ENCODE data around the gene NKAIN1. TPM values are rescaled to one million over a fixed set of nuclear protein-coding genes. Genes with fewer than 3 reads are reported as not detected.
"Not testable (repeated sequence)": the region's sequence is repeated elsewhere in the genome, so short reads cannot be mapped to it uniquely, and the experiment has no call there.

Gene NKAIN1
- total RNA-seq, 2 experiments from 2014 or later = not detected

GRCh38 chr1:31199949-31200348 is 39.7 kb downstream of the NKAIN1 start:
- POLR2A ChIA-PET = no interaction called here
- CTCF ChIA-PET = no interaction called here

- POLR2A ChIA-PET = no interaction called here
- CTCF ChIA-PET = no interaction called here
These were observed 40.4 kb downstream of the NKAIN1 start for GRCh38 chr1:31199236-31199790.

- POLR2A ChIA-PET = no interaction called here
- CTCF ChIA-PET = no interaction called here
These were observed 41.1 kb downstream of the NKAIN1 start for GRCh38 chr1:31198600-31198999.

- POLR2A ChIA-PET = no interaction called here
These were observed 41.5 kb downstream of the NKAIN1 start for GRCh38 chr1:31198150-31198549.

GRCh38 chr1:31196685-31197084 is 43.0 kb downstream of the NKAIN1 start:
- CTCF ChIA-PET = no interaction called here
- POLR2A ChIA-PET = no interaction called here

More at GRCh38 chr1:31198150-31198549, 41.5 kb downstream of the NKAIN1 start:
- CTCF ChIA-PET = no interaction called here

DNA sequence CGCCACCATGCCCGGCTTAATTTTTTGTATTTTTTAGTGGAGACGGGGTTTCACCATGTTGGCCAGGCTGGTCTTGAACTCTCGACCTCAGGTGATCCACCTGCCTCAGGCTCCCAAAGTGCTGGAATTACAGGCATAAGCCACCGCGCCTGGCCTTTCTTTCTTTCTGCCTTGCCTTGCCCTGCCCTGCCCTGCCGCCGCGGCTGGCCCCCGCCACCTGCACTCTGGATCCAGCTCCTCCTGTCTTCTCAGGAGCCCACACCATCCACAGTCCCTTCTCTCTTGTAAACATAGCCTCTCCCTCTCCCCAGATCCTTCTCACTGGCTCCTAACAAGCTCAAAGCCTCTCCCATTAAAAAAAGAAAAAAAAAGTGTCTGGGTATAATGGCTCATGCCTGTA is 44.4 kb downstream of the NKAIN1 start:
- POLR2A ChIA-PET = not testable (repeated sequence)
- CTCF ChIA-PET = interaction anchor here (1.1 kb wide), 1 partner anchor 238 kb away, joined by 4 read pairs; no protein-coding TSS in a partner anchor

- POLR2A ChIA-PET = no interaction called here
- CTCF ChIA-PET = no interaction called here
These were observed 46.0 kb downstream of the NKAIN1 start for GRCh38 chr1:31193729-31194128.

DNA sequence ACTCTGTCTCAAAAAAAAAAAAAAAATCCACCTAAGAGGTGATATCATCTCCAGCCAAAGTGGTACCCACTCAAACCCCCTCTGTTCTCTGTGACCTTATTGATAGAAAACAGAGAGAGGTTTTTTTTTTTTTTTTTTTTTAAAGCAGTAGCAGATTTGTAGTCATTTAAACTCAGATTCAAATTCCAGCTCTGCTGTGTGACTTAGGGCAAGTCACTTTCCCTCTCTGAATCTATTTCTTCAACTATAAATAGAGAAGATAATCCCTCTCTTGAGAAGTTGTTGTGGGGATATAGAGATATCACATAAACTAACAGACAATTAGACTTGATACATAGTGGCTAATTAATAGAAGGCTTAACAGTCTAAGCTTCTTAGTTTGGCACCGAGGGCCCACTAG is 48.4 kb downstream of the NKAIN1 start:
- ChIA-PET POLR2A (no interaction called here), CTCF (interaction anchor here (0.7 kb wide), 1 partner anchor 19 kb away, joined by 3 read pairs; no protein-coding TSS in a partner anchor)

DNA sequence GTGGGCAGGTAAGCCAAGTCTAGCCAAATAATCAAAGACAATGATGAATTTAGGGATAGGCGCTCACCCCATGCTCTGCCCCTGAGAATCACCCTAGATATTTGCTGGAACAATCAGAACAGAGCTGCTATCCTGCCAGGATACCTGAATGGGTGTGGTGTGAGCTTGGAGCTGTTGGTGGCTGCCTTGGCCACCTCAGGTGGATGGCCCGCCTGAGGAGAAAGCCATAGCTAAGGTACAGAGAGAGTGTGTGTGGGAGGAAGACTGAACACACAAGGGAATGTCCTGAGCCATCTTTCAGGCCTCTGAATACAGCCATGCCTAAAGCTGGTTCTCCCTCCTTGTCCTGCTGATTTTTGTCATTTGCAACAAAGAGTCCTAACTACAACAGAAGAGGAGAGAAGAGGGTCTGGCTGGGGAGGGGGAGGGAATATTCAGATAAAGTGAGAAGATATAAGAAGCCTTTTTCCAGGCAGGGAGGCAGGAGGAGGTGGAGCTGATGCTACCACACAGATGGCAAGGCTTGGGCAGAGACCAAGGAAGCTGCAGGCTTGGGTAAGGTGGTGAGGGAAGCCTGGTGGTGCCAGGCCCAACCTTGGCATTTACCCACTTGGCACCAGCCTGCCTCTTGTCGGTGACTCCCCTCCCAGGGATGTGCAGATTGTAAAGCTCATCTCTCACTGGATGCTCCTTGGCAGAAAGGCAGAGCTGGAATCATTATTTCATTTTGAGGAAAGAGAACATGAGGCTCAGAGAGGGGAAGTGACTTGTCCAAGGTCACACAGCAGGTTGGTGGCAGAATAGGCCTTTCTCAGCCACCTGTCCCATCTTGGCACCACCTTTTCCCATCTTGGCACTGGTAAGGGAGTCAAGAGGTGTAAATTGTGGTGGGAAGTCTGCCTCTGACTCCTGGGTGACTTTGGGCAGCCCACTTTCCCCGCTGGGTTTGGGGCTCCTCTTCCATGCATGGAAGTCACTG is 49.7 kb downstream of the NKAIN1 start:
- POLR2A ChIA-PET = no interaction called here

GRCh38 chr1:31183927-31184554 is 55.6 kb downstream of the NKAIN1 start:
- POLR2A ChIA-PET = no interaction called here
- CTCF ChIA-PET = interaction anchor here (0.6 to 1.2 kb wide), 4 partner anchors 23 to 402 kb away, joined by 3 read pairs; no protein-coding TSS in a partner anchor

More for the DNA sequence above, 49.7 kb downstream of the NKAIN1 start:
- CTCF ChIA-PET = interaction anchor here (1.2 kb wide), 1 partner anchor 143 kb away, joined by 3 read pairs; no protein-coding TSS in a partner anchor

- ChIA-PET POLR2A (no interaction called here), CTCF (interaction anchor here (0.6 kb wide), 1 partner anchor 401 kb away, joined by 3 read pairs; no protein-coding TSS in a partner anchor)
These were observed 56.6 kb downstream of the NKAIN1 start for GRCh38 chr1:31183126-31183525.

DNA sequence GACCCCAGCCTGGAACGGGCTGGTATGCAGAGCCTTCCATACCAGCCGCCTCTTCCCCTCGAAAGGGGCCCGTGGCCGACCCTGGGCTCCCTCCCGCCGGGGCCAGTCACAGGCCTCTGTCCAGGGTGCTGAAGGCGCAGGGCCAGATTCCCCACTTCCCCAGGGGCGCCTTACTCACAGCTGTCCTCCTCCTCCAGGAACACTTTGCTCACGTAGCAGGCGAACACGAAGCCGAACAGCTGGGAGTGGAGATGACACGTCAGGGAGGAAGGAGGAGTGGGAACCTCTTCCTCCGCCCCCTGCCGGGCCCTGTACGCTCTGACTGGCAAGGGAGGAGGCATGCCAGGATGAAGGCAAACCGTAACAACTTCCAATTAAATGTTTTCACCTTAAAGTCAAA is 57.3 kb downstream of the NKAIN1 start:
- ChIA-PET CTCF (interaction anchor here (0.5 to 2.0 kb wide), 5 partner anchors 18 to 240 kb away, joined by 3 to 6 read pairs (median 4); no protein-coding TSS in a partner anchor), POLR2A (no interaction called here)

- ChIA-PET CTCF (interaction anchor here (0.8 to 2.0 kb wide), 6 partner anchors 17 to 367 kb away, joined by 3 to 6 read pairs (median 4); no protein-coding TSS in a partner anchor), POLR2A (no interaction called here)
These were observed 58.0 kb downstream of the NKAIN1 start for GRCh38 chr1:31181515-31182343.

GRCh38 chr1:31180338-31180737 is 59.3 kb downstream of the NKAIN1 start:
- ChIA-PET POLR2A (no interaction called here), CTCF (interaction anchor here (1.5 kb wide), 1 partner anchor 369 kb away, joined by 6 read pairs; no protein-coding TSS in a partner anchor)

DNA sequence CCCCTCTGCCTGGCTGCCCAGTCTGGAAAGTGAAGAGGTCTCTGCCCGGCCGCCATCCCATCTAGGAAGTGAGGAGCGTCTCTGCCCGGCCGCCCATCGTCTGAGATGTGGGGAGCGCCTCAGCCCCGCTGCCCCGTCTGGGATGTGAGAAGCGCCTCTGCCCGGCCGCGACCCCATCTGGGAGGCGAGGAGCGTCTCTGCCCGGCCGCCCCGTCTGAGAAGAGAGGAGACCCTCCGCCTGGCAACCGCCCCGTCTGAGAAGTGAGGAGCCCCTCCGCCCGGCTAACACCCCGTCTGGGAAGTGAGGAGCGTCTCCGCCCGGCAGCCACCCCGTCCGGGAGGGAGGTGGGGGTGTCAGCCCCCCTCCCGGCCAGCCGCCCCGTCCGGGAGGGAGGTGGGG is 63.4 kb downstream of the NKAIN1 start:
- POLR2A ChIA-PET, CTCF ChIA-PET: not testable (repeated sequence)

- ChIA-PET POLR2A (interaction anchor here (1.2 kb wide), 1 partner anchor 108 kb away, joined by 6 read pairs; no protein-coding TSS in a partner anchor), CTCF (interaction anchor here (0.9 kb wide), 1 partner anchor 8 kb away, joined by 3 read pairs; no protein-coding TSS in a partner anchor)
These were observed 69.3 kb downstream of the NKAIN1 start for GRCh38 chr1:31170486-31170735.

DNA sequence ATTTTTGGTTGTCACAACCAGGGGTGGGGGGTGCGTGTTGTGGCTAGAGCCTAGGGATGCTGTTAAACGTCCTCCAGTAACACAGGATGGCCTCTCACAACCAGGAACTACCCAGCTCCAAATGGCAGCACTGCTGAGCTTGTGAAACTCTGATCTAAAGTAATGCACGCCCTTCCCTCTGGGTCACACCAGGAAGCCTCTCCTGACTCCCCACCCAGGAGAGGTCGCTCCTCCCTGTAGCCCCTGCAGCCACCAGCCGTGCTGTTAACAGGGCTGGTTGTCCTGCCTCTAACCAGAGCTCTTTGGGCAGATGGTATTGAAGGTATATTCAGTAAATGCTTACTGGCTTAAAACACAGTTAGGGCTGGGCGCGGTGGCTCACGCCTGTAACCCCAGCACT is 73.2 kb downstream of the NKAIN1 start:
- CTCF ChIA-PET = no interaction called here
- POLR2A ChIA-PET = interaction anchor here (0.5 kb wide), 1 partner anchor 9 kb away, joined by 3 read pairs; no protein-coding TSS in a partner anchor

GRCh38 chr1:31164291-31164690 is 75.4 kb downstream of the NKAIN1 start:
- CTCF ChIA-PET = interaction anchor here (0.7 to 1.5 kb wide), 4 partner anchors 12 to 389 kb away, joined by 3 to 6 read pairs (median 4); no protein-coding TSS in a partner anchor
- POLR2A ChIA-PET = no interaction called here

GRCh38 chr1:31163866-31164265 is 75.8 kb downstream of the NKAIN1 start:
- ChIA-PET POLR2A (no interaction called here), CTCF (interaction anchor here (0.8 to 1.5 kb wide), 3 partner anchors 12 to 18 kb away, joined by 3 to 6 read pairs (median 3); no protein-coding TSS in a partner anchor)
